ENCODE data around the gene LGALS3BP.

Gene LGALS3BP

DNA sequence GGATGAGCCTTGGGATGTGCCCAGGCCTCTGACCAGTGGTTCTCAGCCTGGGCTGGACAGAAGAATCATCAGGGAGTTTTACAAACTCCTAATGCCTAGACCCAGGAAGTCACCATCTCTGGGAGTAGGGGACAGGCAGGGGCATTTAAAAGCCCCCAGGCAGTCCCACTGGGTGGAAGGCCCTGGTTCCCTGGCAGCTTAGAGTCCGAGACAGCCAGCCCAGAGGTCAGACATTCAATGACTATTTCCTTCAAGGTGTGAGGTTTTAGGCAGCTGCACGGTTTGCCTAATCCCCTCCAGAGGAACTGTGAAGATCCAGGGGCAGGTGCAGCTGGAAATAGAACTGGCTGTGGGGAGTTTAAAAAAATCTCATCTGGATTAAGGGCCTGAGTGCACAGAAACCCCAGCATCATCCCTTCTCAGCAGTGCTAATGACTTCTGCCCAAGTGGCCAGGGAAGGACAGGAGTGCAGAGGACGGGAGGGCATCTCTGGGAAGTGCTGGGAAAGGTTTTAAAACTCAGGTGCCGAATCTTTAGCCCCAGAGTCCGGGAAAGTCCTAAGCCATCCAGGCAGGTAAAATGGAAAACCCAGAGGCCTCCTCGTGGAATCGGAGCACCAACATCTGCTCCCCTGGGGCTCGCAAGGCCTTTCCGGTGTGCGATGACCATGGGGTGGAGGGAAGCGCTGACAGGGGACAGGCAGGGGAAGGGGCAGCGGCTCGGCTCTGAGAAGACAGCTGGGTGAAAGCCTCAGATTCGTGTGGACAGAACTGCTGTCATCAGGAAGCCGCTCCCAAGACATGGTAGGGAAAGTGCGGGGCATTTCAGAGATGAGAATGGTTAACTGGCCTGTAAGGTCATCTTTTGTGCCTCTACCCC, 1.5 kb upstream of the LGALS3BP start:
- peaks cover 34 to 43% of the 10 kb centered on the region in 2 donors for H3K4me1 ChIP-seq (ENCODE audit: control insufficient read depth in 1 of 2, insufficient read depth in 2 of 2, low read length in 2 of 2)
- H3K9me3 ChIP-seq (ENCODE audit: control insufficient read depth in 1 of 2, low read length in 2 of 2): no peaks in the 10 kb centered on the region
- H3K27ac ChIP-seq (ENCODE audit: low read depth, low read length): no peak overlapping the region
- H3K27me3 ChIP-seq (ENCODE audit: control insufficient read depth in 1 of 2, insufficient read depth in 2 of 2, low read length in 2 of 2): no peaks in the 10 kb centered on the region
- H3K9ac ChIP-seq (ENCODE audit: low read depth in 1 of 2, low read length in 2 of 2): no peak overlapping the region
- H3K36me3 ChIP-seq (ENCODE audit: control insufficient read depth in 1 of 2, insufficient read depth in 2 of 2, low read length in 2 of 2): no peaks in the 10 kb centered on the region
- no peak overlapping the region for H3K4me3 ChIP-seq (ENCODE audit: low read depth in 1 of 2, low read length in 2 of 2)

DNA sequence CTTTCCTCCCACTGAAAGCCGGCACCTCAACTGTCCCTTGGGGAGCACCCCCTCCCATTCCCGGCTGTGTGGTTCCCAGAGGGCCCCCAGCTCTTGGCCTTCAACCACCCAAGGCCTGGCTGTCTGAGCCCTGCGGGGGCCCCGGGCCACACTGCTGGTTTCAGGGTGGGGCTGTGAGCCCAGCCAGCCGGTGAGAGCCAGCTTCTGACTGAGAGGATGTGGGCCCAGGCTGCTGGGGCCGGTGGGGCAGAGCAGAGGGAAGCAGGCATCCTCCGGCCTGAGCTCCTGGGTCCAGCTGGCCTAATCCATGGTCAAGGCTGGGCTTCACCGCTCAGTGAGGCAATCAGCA, 875 bp upstream of the LGALS3BP start:
- peaks cover 34 to 44% of the 10 kb centered on the region in 2 donors for H3K4me1 ChIP-seq (ENCODE audit: control insufficient read depth in 1 of 2, insufficient read depth in 2 of 2, low read length in 2 of 2)
- peak overlapping the region; percentile 14 to 69 for H3K9ac ChIP-seq (ENCODE audit: low read depth in 1 of 2, low read length in 2 of 2)
- peak overlapping the region; percentile 74 for H3K27ac ChIP-seq (ENCODE audit: low read depth, low read length)

DNA sequence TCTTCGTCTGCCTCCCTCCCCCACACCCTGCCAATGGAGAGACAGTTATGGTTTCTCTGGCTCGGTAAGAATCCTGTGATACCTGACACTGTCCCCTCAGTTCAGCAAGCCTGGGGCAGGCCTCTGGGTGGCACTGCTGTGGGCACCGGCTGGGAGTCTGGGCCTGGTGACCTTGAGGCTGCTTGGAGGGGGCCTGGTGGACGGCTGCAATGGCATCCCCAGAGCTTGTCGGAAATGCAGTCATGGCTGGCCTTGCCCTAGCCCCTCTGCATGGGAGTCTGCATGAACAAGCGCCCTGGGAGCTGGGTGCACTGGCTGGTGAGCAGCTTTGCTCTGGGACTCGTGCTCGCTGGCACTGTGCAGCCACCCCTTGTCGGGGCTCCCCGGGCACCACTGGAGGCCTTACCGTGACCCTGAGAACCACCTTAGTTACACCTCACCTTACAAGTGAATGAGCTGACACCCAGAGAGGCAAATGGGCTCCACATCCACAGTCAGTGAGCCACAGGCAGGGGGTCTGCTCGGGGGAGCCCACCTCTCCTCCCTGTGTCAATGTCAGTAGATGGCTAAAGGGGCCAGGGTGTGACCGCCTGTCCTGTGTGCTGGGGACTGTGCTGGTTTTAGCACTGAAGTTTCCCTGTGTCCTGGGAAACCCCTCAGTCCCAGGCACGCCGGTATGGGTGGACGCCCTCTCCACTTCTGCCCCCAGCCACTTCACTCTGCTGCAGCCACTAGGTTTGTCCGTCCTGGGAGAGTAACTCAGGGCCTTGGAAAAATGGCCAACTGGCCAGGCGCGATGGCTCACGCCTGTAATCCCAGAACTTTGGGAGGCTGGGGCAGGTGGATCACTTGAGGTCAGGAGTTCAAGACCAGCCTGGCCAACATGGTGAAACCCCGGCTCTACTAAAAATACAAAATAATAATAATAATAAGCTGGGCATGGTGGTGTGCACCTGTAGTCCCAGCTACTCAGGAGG, 1.4 kb downstream of the LGALS3BP start:
- H3K9ac ChIP-seq (ENCODE audit: low read depth in 1 of 2, low read length in 2 of 2): peak overlapping the region; percentile 18 to 62
- peak overlapping the region; percentile 69 to 72 for H3K4me3 ChIP-seq (ENCODE audit: low read depth in 1 of 2, low read length in 2 of 2)
- H3K27ac ChIP-seq (ENCODE audit: low read depth, low read length): no peak overlapping the region
- H3K9me3 ChIP-seq (ENCODE audit: control insufficient read depth in 1 of 2, low read length in 2 of 2): no peaks in the 10 kb centered on the region
- H3K27me3 ChIP-seq (ENCODE audit: control insufficient read depth in 1 of 2, insufficient read depth in 2 of 2, low read length in 2 of 2): no peaks in the 10 kb centered on the region
- H3K4me1 ChIP-seq (ENCODE audit: control insufficient read depth in 1 of 2, insufficient read depth in 2 of 2, low read length in 2 of 2): peaks cover 38 to 48% of the 10 kb centered on the region in 2 donors
- peaks cover 0 to 20% of the 10 kb centered on the region in 2 donors for H3K36me3 ChIP-seq (ENCODE audit: control insufficient read depth in 1 of 2, insufficient read depth in 2 of 2, low read length in 2 of 2)

More for the DNA sequence above, 875 bp upstream of the LGALS3BP start:
- Histone ChIP-seq H3K4me3 (ENCODE audit: low read depth in 1 of 2, low read length in 2 of 2) (no peak overlapping the region), H3K9me3 (ENCODE audit: control insufficient read depth in 1 of 2, low read length in 2 of 2) (no peaks in the 10 kb centered on the region), H3K27me3 (ENCODE audit: control insufficient read depth in 1 of 2, insufficient read depth in 2 of 2, low read length in 2 of 2) (no peaks in the 10 kb centered on the region), H3K36me3 (ENCODE audit: control insufficient read depth in 1 of 2, insufficient read depth in 2 of 2, low read length in 2 of 2) (peaks cover 0 to 4% of the 10 kb centered on the region in 2 donors)

DNA sequence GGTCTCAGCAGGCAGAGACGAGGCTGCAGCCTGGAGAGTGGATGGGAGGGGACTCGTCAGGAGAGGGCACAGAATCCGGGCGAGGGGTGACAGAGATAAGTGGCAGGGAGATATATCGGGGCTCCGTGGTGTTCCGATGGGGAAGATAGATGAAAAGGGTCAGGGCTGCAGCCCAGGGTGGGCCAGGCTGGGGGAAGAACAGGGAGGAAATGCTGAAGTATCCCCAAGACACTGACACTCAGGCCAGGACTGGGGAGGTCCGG, 2.1 kb downstream of the LGALS3BP start:
- peaks cover 38 to 48% of the 10 kb centered on the region in 2 donors for H3K4me1 ChIP-seq (ENCODE audit: control insufficient read depth in 1 of 2, insufficient read depth in 2 of 2, low read length in 2 of 2)
- H3K36me3 ChIP-seq (ENCODE audit: control insufficient read depth in 1 of 2, insufficient read depth in 2 of 2, low read length in 2 of 2): peaks cover 0 to 25% of the 10 kb centered on the region in 2 donors
- H3K9ac ChIP-seq (ENCODE audit: low read depth in 1 of 2, low read length in 2 of 2): peak overlapping the region; percentile 18 to 62
- H3K27me3 ChIP-seq (ENCODE audit: control insufficient read depth in 1 of 2, insufficient read depth in 2 of 2, low read length in 2 of 2): no peaks in the 10 kb centered on the region
- H3K27ac ChIP-seq (ENCODE audit: low read depth, low read length): no peak overlapping the region
- peak overlapping the region; percentile 69 for H3K4me3 ChIP-seq (ENCODE audit: low read depth in 1 of 2, low read length in 2 of 2)
- no peaks in the 10 kb centered on the region for H3K9me3 ChIP-seq (ENCODE audit: control insufficient read depth in 1 of 2, low read length in 2 of 2)

DNA sequence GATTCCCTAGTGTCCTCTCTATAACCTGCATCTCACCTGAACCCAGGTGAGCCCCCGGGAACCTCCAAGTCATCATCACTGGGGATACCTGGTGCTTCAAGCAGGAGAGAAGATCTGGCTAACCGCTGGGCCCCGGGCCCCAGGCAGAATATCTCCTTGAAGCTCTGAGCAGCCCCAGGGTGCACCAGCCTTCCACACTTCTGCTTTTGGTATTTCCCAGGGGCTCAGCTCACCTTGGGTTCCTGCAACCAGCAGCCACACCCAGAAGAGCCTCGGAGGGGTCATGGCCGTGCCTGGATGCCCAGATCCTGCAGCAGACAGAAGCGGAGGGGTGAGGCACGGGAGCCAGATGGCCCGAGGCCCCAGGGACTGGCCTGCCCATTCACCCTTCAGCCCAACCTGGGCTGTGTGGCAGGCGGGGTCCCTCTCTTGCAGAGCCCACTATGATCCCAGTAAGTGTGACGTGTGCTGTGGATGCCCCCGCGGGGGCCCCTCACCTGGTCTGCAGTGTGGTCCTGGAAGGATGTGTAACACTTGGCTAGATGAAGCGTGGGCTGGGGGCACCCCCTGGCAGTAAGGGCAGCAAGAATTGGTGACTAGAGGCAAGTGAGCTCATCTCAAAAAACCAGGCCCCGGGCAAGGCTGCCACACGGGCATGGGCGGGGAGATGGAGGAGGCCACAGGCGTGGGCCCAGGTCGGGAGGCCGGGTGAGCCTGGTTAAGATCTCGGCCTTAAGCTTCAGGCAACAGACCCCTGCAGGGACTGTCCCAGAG, 2.6 kb downstream of the LGALS3BP start:
- no peaks in the 10 kb centered on the region for H3K27me3 ChIP-seq (ENCODE audit: control insufficient read depth in 1 of 2, insufficient read depth in 2 of 2, low read length in 2 of 2)
- peaks cover 0 to 30% of the 10 kb centered on the region in 2 donors for H3K36me3 ChIP-seq (ENCODE audit: control insufficient read depth in 1 of 2, insufficient read depth in 2 of 2, low read length in 2 of 2)
- peak overlapping the region; percentile 69 for H3K4me3 ChIP-seq (ENCODE audit: low read depth in 1 of 2, low read length in 2 of 2)
- no peak overlapping the region for H3K27ac ChIP-seq (ENCODE audit: low read depth, low read length)
- no peaks in the 10 kb centered on the region for H3K9me3 ChIP-seq (ENCODE audit: control insufficient read depth in 1 of 2, low read length in 2 of 2)
- peaks cover 38 to 48% of the 10 kb centered on the region in 2 donors for H3K4me1 ChIP-seq (ENCODE audit: control insufficient read depth in 1 of 2, insufficient read depth in 2 of 2, low read length in 2 of 2)
- peak overlapping the region; percentile 18 to 62 for H3K9ac ChIP-seq (ENCODE audit: low read depth in 1 of 2, low read length in 2 of 2)

DNA sequence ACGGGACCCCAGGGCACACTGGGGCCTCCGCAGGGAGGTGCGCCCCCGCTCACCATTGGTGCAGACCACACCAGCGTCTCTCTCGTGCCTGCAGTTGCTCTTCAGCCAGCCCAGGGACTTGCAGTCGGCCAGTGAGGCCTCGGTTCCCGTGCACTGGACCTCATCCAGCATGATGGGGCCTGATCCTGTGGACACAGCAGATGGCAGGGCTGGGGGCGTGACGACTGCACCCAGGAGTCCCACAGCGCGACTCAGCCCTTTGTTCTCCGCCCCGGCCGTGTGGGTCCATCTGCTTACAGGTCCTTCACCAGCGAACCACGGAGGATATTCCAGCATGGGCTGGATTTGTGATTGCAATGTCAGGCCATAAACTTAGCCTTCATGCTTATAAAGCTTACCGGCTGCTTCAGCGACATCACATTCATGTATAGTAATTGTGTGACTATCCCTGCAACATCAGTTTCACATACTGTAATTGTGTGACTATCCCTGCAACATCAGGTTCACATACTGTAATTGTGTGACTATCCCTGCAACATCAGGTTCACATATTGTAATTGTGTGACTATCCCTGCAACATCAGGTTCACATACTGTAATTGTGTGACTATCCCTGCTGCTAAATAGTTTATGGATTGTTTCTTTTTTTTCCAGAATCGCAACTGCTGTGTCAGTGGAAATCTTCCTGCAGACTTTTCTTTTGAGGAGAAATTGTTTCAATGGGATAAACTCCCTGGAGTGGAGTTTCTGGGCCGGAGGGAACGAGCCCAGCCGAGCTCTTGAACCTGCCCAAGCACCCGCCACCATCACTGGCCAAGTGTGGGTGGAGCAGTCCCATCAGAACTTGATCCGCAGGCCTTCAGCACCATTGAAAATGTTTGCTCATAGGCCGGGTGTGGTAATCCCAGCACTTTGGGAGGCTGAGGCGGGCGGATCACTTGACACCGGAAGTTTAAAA, 4.8 kb downstream of the LGALS3BP start:
- no peak overlapping the region for H3K9ac ChIP-seq (ENCODE audit: low read depth in 1 of 2, low read length in 2 of 2)
- no peak overlapping the region for H3K4me3 ChIP-seq (ENCODE audit: low read depth in 1 of 2, low read length in 2 of 2)
- peaks cover 3 to 37% of the 10 kb centered on the region in 2 donors for H3K36me3 ChIP-seq (ENCODE audit: control insufficient read depth in 1 of 2, insufficient read depth in 2 of 2, low read length in 2 of 2)
- no peak overlapping the region for H3K27ac ChIP-seq (ENCODE audit: low read depth, low read length)
- H3K27me3 ChIP-seq (ENCODE audit: control insufficient read depth in 1 of 2, insufficient read depth in 2 of 2, low read length in 2 of 2): no peaks in the 10 kb centered on the region
- H3K9me3 ChIP-seq (ENCODE audit: control insufficient read depth in 1 of 2, low read length in 2 of 2): no peaks in the 10 kb centered on the region
- peaks cover 44 to 58% of the 10 kb centered on the region in 2 donors for H3K4me1 ChIP-seq (ENCODE audit: control insufficient read depth in 1 of 2, insufficient read depth in 2 of 2, low read length in 2 of 2)

DNA sequence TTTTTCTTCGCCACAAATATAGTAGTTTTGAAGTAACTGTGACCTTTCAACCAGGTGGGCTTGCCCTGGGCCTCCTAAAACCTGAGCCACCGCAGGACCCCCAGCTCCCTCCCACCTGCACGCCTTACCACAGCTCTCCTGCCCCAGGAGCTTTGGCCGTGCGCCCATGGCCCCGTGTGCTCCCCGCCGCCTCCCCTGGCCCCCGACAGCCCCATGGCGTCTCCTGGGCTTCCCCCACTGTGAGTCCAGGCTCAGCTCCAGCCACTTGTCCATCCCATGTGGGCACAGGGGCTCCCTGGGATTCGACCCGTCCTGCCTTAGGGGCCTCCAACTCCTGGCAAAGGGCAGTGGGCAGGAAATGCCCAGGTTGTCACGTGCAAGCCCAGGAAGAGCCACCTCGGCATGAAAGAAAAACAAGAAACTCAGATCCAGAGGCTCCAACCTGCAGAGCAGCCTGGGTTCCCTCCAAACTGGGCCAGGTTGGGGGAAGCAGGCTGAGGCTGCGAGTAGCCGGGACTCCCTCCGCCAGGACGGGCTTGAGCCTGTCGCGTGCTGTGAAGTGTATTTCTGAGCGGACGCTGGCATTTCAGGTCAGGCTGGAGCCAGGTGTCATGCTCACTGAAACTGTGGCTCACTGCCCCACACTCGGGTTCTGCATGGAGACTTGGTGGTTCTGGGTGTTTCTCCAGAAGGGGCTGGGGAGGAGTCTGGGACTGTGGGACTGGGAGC, 5.8 kb downstream of the LGALS3BP start:
- peaks cover 42 to 54% of the 10 kb centered on the region in 2 donors for H3K4me1 ChIP-seq (ENCODE audit: control insufficient read depth in 1 of 2, insufficient read depth in 2 of 2, low read length in 2 of 2)

DNA sequence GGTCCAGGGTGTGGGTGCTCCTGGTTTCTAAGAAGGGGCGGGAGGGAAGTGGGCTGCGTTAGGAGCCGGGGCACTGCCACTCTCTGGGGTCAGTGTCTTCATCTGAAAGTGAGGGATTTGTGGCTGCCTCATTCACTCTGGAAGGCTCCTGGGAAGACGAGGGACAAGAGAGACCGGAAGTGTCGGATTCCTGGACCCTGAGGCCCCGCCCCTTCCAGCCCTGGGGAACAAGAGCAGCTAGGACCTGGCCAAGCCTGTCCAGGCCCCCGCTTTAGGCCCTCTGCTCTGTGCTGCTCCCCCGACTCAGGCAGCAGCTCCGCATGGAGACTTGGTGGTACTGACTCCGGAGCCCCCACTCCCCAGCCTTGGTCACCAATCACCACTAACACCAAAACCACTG, 6.5 kb downstream of the LGALS3BP start:
- no peaks in the 10 kb centered on the region for H3K9me3 ChIP-seq (ENCODE audit: control insufficient read depth in 1 of 2, low read length in 2 of 2)
- no peak overlapping the region for H3K27ac ChIP-seq (ENCODE audit: low read depth, low read length)
- no peak overlapping the region for H3K9ac ChIP-seq (ENCODE audit: low read depth in 1 of 2, low read length in 2 of 2)
- H3K36me3 ChIP-seq (ENCODE audit: control insufficient read depth in 1 of 2, insufficient read depth in 2 of 2, low read length in 2 of 2): peaks cover 3 to 54% of the 10 kb centered on the region in 2 donors
- no peaks in the 10 kb centered on the region for H3K27me3 ChIP-seq (ENCODE audit: control insufficient read depth in 1 of 2, insufficient read depth in 2 of 2, low read length in 2 of 2)
- peaks cover 39 to 48% of the 10 kb centered on the region in 2 donors for H3K4me1 ChIP-seq (ENCODE audit: control insufficient read depth in 1 of 2, insufficient read depth in 2 of 2, low read length in 2 of 2)
- no peak overlapping the region for H3K4me3 ChIP-seq (ENCODE audit: low read depth in 1 of 2, low read length in 2 of 2)

More for the DNA sequence above, 5.8 kb downstream of the LGALS3BP start:
- H3K4me3 ChIP-seq (ENCODE audit: low read depth in 1 of 2, low read length in 2 of 2): no peak overlapping the region
- H3K9ac ChIP-seq (ENCODE audit: low read depth in 1 of 2, low read length in 2 of 2): no peak overlapping the region
- H3K36me3 ChIP-seq (ENCODE audit: control insufficient read depth in 1 of 2, insufficient read depth in 2 of 2, low read length in 2 of 2): peaks cover 3 to 46% of the 10 kb centered on the region in 2 donors
- H3K9me3 ChIP-seq (ENCODE audit: control insufficient read depth in 1 of 2, low read length in 2 of 2): no peaks in the 10 kb centered on the region
- H3K27ac ChIP-seq (ENCODE audit: low read depth, low read length): no peak overlapping the region
- no peaks in the 10 kb centered on the region for H3K27me3 ChIP-seq (ENCODE audit: control insufficient read depth in 1 of 2, insufficient read depth in 2 of 2, low read length in 2 of 2)
